Right ventricle myocardium superior (tissue), 1 donor: ENCODE measurements around the gene APOBEC3H. TPM values are rescaled to one million over a fixed set of nuclear protein-coding genes. Genes with fewer than 3 reads are reported as not detected.

Experiments
- ATAC-seq: fragments of 200-7000 bp; cut with Tn5 transposase; one replicate; pipeline ENCODE4 v1.9.1; 2020; ENCODE audit warnings: mild to moderate bottlenecking; ENCODE audit not compliant: poor library complexity
- DNase-seq: peaks from one replicate; pipeline ENCODE4 v3.0.0-alpha.2; 2020
- intact Hi-C: fragments of 100-400 bp; cut with DNase I; formaldehyde crosslinking; loops from one replicate; pipeline ENCODE4 v1.11.2; 2022
- total RNA-seq: library from RNA; stranded (reverse); fragmentation: NEBNext Ultra II Directional; extraction: Animal tissue kit (Norgen Biotek cat#: 25700); gene quantifications from one replicate; pipeline ENCODE4 v1.2.1, GENCODE V29; 2021
- donor health status: DM: no; HTN: yes; CAD: no; lungs with severe emphysema.

Gene APOBEC3H
- total RNA-seq, 1 donor from 2014 or later: not detected

DNA sequence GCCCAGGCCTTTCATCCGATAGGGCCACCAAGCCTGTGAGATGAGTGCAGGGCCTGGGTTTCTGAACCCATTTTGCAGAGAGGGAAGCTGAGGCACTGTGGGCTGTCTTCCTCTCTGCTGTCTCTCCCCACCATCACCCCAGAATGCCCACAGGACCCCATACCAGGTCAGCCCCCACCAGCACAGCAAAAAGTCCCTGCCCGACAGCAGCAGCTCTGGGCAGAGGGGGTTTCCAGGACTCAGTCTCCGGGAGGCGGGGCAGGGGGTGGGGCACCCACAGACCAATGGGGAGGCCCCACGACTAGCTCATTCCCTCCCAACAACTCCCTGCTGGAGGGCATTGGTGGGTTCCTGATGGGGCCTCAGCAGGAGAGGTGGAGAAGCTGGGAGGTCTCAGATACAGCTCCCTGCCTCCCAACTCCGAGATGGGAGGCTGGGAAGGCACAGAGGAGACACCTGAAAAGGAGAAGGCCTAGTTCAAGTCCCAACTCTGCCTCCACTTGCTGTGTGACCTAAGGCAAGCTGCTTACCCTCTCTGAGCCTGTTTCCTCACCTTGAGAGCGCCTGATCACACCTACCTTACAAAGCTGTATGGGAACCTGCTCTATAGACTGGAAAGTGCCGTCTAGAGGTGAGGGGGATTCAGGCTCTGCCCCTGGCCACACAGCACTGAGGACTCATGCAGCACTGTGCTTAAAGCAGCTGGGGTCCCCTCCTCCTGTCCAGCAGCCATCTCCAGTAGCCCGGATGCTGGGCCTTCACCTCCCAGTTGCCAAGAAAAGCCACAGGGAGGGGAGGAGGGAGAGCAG lies 51.9 kb downstream of the APOBEC3H start:
- no peak for ATAC-seq
- intact Hi-C loops: no loop called here

DNA sequence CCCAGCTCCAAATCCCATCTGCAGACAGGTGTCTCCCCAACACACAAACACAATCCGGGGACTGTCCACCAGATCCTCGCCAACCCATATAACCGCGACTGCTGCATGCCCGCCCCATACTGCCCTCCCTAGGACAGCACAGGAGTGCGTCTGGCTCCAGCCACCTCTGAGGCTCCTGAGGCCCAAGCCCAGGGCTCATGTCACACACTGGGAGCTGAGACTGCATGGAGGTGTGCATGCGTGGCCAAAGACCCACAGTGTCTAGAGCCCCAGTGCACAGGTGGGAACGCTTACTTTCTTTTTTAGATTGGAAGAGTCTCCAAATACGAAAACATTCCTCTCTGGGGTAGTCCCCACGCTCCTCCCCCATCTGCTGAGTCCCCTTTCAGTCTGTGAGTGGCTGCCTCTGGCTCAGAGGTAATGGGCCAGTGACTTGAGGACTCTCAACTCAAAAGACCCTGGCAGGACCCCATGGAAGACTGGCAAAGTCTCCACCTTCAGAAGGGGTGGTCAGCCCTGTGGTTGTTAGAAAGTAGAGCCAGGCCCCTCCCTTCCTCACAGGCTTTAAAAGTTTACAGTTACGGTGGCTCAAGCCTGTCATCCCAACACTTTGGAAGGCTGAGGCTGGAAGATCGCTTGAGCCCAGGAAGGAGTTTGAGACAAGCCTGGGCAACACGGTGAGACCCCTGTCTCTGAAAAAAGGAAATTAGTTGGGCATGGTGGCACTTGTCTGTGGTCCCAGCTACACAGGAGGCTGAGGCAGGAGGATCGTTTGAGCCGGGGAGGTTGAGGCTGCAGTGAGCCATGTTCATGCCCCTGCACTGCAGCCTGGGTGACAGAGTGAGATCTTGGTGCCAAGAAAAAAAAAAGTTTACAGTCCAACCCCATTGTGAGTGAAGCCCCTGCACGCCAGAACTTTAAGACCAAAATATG lies 53.1 kb downstream of the APOBEC3H start:
- intact Hi-C loops: no loop called here
- no peak for ATAC-seq
- peak; percentile 38 for DNase-seq

More for the DNA sequence above, 51.9 kb downstream of the APOBEC3H start:
- DNase-seq: peak; percentile 73

DNA sequence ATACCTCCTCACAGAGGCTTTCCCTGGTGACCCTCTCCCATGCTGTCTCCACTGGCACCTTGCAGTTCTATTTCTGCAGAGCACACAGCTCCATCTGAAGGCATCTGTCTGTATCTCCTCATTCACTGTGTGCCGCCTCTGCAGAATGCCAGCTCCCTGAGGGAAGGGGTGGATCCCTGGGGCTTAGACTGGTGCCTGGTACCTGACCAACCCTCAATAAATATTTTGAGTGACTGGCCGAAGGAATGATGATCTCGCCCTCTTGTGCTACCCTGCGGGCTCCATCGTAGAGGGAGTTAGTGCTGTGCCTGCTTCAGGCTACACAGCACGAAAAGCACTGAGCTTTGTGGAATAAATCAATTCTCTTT lies 53.8 kb downstream of the APOBEC3H start:
- intact Hi-C loops: no loop called here
- ATAC-seq (no peak), DNase-seq (no peak)

DNA sequence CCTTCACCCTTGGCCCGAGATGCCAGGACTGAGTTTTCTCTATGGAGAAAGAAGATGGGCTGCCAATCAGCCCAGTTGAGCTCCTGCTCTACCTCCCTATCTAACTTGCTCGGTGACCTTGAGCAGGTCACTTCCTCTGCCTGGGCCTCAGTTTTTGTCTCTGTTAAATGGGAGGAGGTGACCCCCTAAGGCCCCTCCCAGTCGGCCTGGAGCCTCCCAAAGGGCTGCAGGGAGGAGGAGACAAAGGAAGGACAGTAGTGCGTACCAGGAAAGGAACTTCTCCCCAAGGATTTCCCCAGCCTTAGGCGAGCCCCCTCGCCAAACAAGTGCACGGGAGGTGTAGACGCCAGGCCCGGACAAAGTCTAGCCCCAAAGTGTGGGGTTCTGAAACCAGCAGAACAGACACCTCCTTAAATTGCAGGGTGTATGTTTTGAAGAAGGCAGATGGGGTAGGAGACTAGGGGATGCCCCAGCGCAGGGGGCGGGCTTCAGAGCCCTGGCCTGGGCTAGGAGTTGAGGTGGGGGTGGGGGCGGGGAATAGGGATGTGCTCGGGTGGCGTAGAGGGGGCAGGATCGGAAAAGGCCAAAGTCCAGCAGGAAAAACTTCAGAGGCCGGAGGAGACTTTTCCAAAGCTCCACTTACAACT lies 54.4 kb downstream of the APOBEC3H start:
- no peak for DNase-seq
- intact Hi-C loops: no loop called here
- no peak for ATAC-seq

DNA sequence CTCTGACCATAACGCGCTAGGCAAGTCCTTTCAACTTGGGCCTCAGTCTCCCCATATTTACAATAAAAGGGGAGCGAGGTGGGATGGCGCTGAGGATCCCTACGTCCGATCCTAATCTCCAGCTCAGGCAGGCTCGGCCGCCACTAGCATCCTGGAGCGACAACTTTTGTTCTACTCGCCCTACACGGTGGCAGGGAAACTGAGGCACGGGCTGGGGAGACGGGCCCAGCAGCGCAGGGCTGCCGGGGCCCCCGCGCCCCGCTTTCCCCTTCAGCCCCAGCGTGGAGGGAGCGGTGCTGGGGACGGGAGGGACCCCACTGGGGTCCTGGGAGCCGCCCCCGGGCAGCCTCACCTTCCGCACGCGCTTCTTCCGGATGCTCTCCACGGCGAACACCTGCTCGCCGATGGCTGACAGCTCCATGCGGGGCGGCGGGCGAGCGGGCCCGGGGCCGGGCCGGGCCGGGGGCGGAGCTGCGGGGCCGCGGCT lies 55.0 kb downstream of the APOBEC3H start:
- DNase-seq (no peak), ATAC-seq (no peak)
- intact Hi-C loops: no loop called here

DNA sequence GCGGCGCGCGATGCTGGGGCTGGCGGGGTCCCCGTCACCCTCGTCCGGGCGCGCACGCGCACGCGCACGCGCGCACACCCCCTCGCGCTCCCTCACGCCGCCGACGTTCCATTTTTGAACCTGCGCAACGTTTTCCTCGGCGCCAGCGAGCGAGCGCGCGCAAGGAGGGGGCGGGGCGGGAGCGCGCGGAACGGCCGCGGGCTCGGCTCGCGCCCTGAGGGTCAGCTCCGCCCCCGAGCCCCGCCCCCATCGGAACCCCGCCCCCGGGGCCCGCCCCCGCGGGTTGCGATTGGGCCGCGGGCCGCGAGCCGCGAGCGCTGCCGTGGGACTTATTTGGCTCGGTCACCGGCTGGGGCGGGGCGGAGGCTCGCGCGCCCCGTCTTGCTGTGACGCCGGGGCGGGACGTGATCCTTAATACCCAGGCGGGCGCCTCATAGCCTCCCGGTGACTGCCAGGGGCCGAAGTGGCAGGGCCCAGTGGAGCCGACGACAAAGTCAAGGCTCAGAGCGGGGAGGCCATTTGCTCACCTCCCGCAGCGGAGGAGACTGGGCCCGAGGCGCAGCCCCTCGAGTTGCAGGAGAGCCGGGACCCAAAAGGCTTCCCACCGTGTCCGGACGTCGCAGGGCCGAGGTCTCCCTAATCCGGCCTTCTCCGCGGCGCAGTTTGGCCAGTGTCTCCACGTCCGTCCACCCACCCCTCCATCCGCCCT lies 55.6 kb downstream of the APOBEC3H start, which contains the start of gene CBX7:
Gene CBX7, minus strand, starts transcription at position 170 of the 709 bp plus-strand sequence. CDS start 236 bp downstream, outside the sequence.
- DNase-seq (peak; percentile 97), ATAC-seq (peak; percentile 94)
- intact Hi-C loops: no loop called here

DNA sequence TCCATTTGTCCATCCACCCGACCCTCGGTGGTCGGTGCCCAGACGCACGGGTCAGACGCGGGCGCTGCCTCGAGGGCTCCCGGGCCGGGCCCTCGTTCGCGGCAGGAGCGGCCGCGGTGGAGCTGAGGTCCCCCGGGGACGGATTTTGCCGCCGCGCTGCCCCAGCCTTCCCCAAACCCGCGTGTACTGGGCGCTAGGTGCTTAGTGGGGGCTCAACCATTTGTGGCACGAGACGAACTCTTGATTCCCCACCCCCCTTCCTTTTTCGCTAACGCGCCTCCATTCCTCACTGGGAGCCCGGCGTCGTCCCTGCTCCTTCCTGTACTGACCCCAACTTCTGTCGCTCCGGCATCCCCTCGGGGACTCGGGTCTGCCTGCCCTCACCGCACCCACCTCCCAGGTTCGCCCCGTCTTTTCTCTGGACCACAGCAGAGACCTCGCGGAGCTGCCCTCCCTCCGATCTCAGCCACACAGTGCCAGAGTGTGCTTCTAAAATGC lies 56.2 kb downstream of the APOBEC3H start:
- DNase-seq: no peak
- intact Hi-C loops: no loop called here
- no peak for ATAC-seq

Other genes starting within 250 kb of the APOBEC3H start
- 36.1 TPM for gene CBX6, start 225.0 kb upstream of the APOBEC3H start, total RNA-seq
- gene APOBEC3A, start 139.6 kb upstream of the APOBEC3H start, total RNA-seq: 0.35 TPM
- gene APOBEC3B, start 114.9 kb upstream of the APOBEC3H start, total RNA-seq: 0.75 TPM
- 24.9 TPM for gene APOBEC3C, start 83.0 kb upstream of the APOBEC3H start, total RNA-seq
- gene APOBEC3D, start 76.1 kb upstream of the APOBEC3H start, total RNA-seq: 1.2 TPM
- gene APOBEC3F, start 56.4 kb upstream of the APOBEC3H start, total RNA-seq: 4.1 TPM
- gene APOBEC3G, start 20.0 kb upstream of the APOBEC3H start, total RNA-seq: 2.7 TPM
- 69.9 TPM for gene CBX7, start 55.4 kb downstream of the APOBEC3H start, total RNA-seq
- 16.2 TPM for gene PDGFB, start 147.7 kb downstream of the APOBEC3H start, total RNA-seq
- 300 TPM for gene RPL3, start 222.4 kb downstream of the APOBEC3H start, total RNA-seq